Measurements from ENCODE around the gene LDHB. TPM values are rescaled to one million over a fixed set of nuclear protein-coding genes. Genes with fewer than 3 reads are reported as not detected.
"Not testable (repeated sequence)": the region's sequence is repeated elsewhere in the genome, so short reads cannot be mapped to it uniquely, and the experiment has no call there.

Gene LDHB
- polyA plus RNA-seq, 1 experiment: 1,189 TPM

- Histone ChIP-seq H3K27ac (ENCODE audit: low read depth, low read length) (no peak overlapping the region), H3K4me3 (ENCODE audit: low read depth, low read length) (no peak overlapping the region), H3K27me3 (ENCODE audit: control insufficient read depth, insufficient read depth, low read length) (no peaks in the 10 kb centered on the region), H3K9me3 (ENCODE audit: control insufficient read depth, insufficient read depth, low read length) (no peaks in the 10 kb centered on the region)
- ChIA-PET POLR2A (interaction anchor here (0.7 kb wide), 1 partner anchor 10 kb away, joined by 3 read pairs; the partner anchor contains the start of gene LDHB), CTCF (interaction anchor here (1.1 to 1.6 kb wide), 3 partner anchors 33 to 342 kb away, joined by 3 to 5 read pairs (median 4); no protein-coding TSS in a partner anchor)
- no peak for TF ChIP-seq CTCF (IDR thresholded peaks at IDR 0.05; ENCODE audit: low read depth, low read length)
- no peak for DNase-seq (ENCODE audit: low read depth, low spot score)
Measured at GRCh38 chr12:21647179-21647578, 10.5 kb downstream of the LDHB start.

DNA sequence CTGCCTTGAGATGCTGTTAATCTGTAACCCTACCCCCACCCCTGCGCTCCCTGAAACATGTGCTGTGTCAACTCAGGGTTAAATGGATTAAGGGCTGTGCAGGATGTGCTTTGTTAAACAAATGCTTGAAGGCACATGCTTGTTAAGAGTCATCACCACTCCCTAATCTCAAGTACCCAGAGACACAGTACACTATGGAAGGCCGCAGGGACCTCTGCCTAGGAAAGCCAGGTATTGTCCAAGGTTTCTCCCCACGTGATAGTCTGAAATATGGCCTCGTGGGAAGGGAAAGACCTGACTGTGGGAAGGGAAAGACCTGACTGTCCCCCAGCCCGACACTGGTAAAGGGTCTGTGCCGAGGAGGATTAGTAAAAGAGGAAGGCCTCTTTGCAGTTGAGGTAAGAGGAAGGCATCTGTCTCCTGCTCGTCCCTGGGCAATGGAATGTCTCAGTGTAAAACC, 12.6 kb downstream of the LDHB start:
- H3K27ac ChIP-seq (ENCODE audit: low read depth, low read length); DNase-seq (ENCODE audit: low read depth, low spot score); POLR2A ChIA-PET; H3K27me3 ChIP-seq (ENCODE audit: control insufficient read depth, insufficient read depth, low read length); H3K4me3 ChIP-seq (ENCODE audit: low read depth, low read length); H3K9me3 ChIP-seq (ENCODE audit: control insufficient read depth, insufficient read depth, low read length): not testable (repeated sequence)
- CTCF ChIA-PET: interaction anchor here (1.2 to 1.3 kb wide), 2 partner anchors 35 to 53 kb away, joined by 4 to 12 read pairs; no protein-coding TSS in a partner anchor

- ChIA-PET CTCF (interaction anchor here (1.2 to 1.3 kb wide), 2 partner anchors 36 to 53 kb away, joined by 4 to 12 read pairs; no protein-coding TSS in a partner anchor), POLR2A (no interaction called here)
- no peak overlapping the region for H3K27ac ChIP-seq (ENCODE audit: low read depth, low read length)
- no peak overlapping the region for H3K4me3 ChIP-seq (ENCODE audit: low read depth, low read length)
- no peaks in the 10 kb centered on the region for H3K27me3 ChIP-seq (ENCODE audit: control insufficient read depth, insufficient read depth, low read length)
- TF ChIP-seq CTCF (IDR thresholded peaks at IDR 0.05; ENCODE audit: low read depth, low read length): no peak
- no peaks in the 10 kb centered on the region for H3K9me3 ChIP-seq (ENCODE audit: control insufficient read depth, insufficient read depth, low read length)
- DNase-seq (ENCODE audit: low read depth, low spot score): no peak
Measured at GRCh38 chr12:21644516-21644915, 13.1 kb downstream of the LDHB start.

DNA sequence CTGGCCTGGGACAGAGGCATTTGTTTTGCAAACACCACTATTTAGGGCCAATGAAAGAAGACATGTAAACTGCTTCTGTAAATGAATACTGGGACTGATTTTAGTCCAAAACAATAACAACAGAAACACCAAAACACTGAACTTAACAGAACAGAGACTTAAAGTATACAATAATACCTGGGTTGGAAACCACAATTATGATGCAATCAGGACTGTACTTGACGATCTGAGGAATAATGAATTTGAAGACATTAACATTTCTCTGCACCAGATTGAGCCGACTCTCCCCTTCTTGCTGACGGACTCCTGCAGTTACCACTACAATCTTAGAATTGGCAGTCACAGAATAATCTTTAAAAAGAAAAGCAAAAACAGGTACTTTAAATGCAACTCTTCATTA, 13.9 kb downstream of the LDHB start:
- no peak for TF ChIP-seq CTCF (IDR thresholded peaks at IDR 0.05; ENCODE audit: low read depth, low read length)
- Histone ChIP-seq H3K27ac (ENCODE audit: low read depth, low read length) (no peak overlapping the region), H3K9me3 (ENCODE audit: control insufficient read depth, insufficient read depth, low read length) (no peaks in the 10 kb centered on the region), H3K27me3 (ENCODE audit: control insufficient read depth, insufficient read depth, low read length) (no peaks in the 10 kb centered on the region), H3K4me3 (ENCODE audit: low read depth, low read length) (no peak overlapping the region)
- DNase-seq (ENCODE audit: low read depth, low spot score): no peak
- POLR2A ChIA-PET: no interaction called here
- CTCF ChIA-PET: interaction anchor here (1.3 kb wide), 1 partner anchor 37 kb away, joined by 12 read pairs; no protein-coding TSS in a partner anchor

- H3K27me3 ChIP-seq (ENCODE audit: control insufficient read depth, insufficient read depth, low read length): no peaks in the 10 kb centered on the region
- ChIA-PET POLR2A (interaction anchor here (0.7 kb wide), 1 partner anchor 14 kb away, joined by 8 read pairs; the partner anchor contains the start of gene LDHB), CTCF (interaction anchor here (1.3 kb wide), 1 partner anchor 38 kb away, joined by 7 read pairs; no protein-coding TSS in a partner anchor)
- H3K9me3 ChIP-seq (ENCODE audit: control insufficient read depth, insufficient read depth, low read length): no peaks in the 10 kb centered on the region
- no peak for TF ChIP-seq CTCF (IDR thresholded peaks at IDR 0.05; ENCODE audit: low read depth, low read length)
- H3K4me3 ChIP-seq (ENCODE audit: low read depth, low read length): no peak overlapping the region
- H3K27ac ChIP-seq (ENCODE audit: low read depth, low read length): no peak overlapping the region
- no peak for DNase-seq (ENCODE audit: low read depth, low spot score)
Measured at GRCh38 chr12:21642707-21643389, 14.8 kb downstream of the LDHB start.
